GM10847 (cell line): Measurements from ENCODE around the gene GLYR1.

Experiments
- POLR2A ChIP-seq: IDR thresholded peaks from 2 replicates; pipeline ENCODE4 v1.6.1; 2011; ENCODE audit not compliant: insufficient read length; ENCODE audit errors: extremely low read depth

GLYR1 gene

DNA sequence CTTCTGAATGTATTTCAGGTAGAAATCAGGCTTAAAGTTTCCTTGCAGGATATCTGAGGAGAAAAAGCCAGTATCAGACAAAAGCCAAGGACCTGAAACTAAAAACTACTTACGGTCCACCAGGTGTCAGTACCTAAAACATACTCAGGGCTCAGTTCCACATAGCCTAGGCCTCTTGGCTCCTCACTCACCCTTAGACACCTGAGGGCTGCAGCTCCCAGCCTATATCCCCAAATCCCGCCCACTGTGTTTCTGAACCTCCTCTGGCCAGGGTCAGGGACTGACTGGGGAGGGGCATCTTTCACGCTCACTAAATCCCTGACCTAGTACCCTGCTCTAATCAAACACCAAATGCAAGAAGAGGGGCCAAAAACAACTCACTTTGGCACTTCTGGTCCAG, 35.8 kb downstream of the GLYR1 start:
- no peak for TF ChIP-seq POLR2A

GRCh38 chr16:4806280-4806679, 40.8 kb downstream of the GLYR1 start:
- TF ChIP-seq POLR2A, result no peak

DNA sequence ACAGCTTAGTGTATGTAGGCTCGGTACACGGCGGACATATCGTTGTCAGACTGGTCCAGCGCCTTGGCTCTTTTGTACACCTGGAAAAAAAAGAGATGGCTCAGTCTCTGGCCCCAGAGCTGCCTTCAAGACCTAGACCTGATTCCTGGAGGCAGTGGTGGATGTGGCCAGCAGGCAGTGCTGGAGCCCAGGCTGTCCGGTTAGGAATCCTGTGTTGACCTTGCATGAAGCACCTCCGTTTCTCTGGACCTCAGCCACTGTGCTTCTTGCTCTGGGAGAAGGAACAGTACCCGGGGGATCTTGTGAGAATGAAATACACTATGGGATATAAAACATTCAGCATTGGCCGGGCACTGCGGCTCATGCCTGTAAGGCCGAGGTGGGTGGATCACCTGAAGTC, 41.9 kb downstream of the GLYR1 start:
- no peak for TF ChIP-seq POLR2A

DNA sequence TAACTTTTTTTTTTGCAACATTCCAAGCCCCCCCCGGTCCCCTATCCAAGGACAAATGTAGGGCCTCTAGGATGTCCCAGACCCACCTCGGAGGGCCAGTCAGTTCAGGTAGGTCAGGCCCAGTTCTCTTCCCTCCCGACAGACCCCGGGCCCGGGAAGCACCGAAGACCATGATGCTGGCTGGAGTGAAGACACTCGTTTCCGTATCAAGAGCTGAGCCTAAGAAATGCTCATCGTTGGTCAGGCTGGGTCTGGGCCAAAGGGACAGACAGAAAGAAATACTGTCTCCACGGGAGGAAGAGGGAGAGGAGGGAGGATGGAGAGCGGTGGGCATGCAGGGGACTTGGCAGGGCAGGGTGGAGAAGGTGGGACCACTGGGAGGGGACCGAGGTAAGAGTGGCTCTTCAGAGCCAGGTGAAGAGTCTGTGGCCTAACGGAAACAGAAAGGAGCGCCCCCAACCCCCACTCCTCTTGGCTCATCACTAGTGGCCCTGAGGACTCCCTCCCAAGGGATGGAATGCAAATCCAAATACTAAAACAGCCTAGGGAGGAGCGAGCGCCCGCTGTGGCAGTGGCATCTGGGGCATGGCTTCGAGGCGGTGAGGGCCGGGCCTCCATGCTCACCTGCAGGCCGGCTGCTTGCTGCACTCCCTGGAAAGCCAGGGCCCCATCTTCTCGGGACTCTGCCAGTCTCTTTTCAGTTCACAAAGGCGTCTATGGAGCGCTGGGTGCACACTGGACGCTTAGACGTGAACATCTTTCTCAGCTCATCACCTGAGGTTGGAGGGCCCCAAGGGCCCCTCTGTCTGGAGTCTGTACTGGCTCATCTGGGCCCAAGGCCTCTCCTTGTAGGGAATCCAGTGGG, 43.0 kb downstream of the GLYR1 start:
- TF ChIP-seq POLR2A, result no peak

DNA sequence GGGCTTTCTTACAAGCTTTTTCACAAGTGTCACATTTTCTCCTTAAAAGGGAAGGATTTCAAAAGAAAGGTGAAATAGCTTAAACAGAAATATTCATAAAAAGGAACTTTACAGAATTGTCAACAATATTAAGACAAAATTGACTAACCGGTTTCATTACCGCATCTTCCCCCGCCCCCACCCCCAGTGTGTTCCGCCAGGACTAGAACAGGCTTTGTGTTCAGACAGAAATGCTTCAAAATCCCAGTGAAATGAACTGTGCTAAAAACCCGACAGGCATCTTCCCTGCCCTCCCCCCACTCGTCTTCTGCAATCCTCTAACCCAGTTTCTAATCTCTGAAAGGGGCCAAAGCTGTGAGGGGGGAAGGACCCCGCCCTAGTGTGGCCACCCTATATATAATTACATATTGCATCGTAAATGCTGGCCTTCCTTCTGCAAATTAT, 43.7 kb downstream of the GLYR1 start:
- no peak for TF ChIP-seq POLR2A

- peak; percentile 6 for TF ChIP-seq POLR2A
Measured at GRCh38 chr16:4802659-4803287, 44.3 kb downstream of the GLYR1 start.

DNA sequence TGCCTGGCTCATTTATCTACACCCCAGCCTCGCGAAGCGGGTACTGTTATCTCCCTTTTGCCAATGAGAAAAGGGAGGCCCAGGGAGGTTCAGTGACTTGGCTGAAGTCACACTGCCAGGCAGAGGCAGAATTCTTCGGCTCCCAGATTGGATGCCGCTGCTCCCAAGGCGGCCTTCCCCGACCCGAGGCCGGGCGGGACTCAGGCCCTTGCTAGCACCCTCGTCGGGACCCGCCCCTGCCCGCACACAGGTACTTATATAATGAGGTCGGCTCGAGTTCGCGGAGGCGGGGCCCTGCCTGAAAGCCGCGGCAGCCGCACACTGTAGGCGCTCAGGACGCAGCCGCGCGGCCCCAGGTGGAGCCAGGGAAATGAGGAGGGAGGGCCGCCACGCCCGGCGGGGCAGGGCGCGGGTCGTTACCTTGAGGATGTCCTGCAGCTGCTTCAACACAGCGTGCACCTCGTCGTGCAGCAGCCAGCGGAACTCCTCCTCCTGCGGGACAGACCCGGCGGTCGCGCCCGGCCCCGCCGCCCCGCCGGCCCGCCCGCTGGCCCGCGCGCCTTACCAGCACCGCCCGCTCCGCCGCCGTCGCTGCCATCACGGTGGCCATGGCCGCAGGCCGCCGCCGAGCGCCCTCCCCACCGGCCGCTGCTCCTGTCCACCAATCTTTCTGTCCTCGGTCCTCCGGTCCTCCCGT, 45.0 kb downstream of the GLYR1 start, which contains the start of gene ROGDI:
TSS of gene ROGDI (minus strand) at position 672 of the 697 bp plus-strand sequence. CDS start at position 610, 62 bp downstream.
- no peak for TF ChIP-seq POLR2A

DNA sequence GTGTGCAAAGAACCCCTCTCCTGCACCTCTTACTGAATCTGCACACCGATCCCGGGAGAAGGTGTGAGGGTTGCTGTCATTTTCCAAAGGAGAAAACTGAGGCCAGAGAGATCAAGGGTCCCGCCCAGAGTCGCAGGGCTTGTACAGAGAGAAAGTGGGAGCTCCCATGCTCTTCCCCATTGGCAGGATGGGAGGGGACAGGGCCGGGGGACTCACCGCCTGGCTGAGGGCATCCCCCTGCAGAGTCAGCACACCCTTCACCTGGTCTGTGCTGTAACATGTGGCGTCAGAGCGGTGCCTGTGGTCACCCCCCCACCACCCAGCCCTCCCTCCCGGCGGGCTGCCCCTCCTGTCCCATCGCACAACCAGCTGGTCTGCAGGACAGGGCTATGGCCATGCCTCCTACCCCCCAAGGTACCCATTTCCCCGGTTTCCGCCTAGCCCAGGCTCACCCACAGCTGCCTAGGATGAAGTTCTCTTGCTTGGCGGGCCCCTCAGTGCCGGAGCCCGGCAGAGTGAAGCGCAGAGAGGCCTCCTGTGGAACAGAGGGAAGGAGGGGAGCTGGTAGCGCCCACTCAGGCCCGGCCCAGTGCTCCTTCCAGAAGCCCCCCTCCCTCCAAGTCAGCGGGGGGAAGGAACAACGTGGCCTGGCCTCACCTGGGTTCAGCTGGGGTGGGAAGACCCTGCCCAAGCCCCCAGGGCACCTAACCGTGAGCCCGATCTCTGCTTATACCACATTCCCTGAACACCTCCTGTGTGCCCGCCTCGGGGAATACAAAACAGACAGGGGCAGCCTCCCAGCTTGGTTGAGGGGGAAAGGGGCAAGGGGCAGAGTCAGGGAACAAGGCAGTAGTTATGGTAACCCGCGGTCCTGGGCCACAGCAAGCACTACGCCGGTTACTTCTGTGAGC, 45.8 kb downstream of the GLYR1 start:
- no peak for TF ChIP-seq POLR2A

DNA sequence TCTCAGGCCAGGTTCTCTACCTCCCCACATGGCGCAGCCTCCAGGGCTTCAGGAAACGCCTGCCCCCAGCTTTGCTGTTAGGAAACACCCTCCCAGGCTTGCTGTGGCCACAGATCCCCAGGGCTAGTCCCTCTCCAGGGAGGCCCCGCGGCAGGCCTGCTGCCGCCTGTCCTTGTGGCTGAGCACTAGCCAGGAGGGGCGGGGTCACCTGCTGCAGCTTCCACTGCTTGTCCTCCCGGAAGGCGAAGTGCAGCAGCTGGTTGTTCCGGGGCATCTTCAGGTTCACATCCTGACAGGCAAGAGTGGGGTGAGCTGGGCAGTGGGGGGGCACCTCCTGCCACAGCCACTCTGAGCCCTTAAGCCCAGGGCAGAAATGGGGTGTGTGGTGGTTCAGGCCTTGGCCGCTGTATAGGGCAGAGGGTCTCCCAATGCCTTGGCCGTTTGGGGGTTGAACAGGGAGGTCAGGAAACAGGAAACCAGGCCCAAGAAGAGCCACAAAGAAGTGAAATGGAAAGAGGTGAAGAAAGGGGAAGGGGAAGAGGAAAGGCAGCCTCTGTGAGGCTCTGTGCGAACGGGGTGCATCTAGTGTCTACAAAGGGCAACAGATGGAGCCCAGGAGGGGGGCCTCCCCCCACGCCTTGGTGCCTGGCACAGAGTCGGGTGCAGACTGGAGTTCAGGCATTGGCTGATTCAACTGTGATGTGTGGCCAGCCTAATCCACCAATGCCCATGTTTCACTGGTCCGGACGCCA, 46.6 kb downstream of the GLYR1 start:
- peak; percentile 33 for TF ChIP-seq POLR2A

DNA sequence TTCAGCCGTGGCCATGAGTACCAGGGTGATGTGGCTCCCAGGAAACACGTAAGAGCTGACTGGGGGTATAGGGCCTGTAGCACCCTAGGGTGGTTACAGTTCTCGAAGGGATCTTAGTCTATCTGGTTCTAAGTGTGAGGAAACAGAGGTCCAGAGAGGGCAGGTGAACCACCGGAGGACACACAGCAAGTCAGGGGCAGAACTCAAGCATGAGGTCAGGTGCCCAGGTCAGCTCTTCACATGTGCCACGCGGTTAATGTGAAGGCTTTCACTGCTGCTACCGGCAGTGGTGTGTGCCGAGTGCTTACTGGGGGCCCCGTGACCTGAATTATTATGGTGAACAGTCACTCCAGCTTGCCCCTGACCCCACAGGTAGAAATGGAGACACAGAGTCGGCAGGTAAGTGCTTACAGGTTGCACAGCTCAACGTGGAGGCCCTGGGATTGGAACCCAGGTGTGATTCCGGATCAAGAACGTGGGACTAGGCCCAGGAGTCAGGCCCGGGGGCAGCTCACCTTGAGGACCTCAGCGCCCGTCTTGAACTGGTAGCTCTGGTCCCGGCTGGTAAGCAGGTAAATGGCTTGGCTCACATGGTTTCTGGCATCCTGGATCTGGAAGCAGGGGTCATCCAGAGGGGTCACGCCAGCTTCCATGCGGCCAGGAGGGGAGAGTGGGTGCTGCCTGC, 47.8 kb downstream of the GLYR1 start:
- TF ChIP-seq POLR2A, result no peak

DNA sequence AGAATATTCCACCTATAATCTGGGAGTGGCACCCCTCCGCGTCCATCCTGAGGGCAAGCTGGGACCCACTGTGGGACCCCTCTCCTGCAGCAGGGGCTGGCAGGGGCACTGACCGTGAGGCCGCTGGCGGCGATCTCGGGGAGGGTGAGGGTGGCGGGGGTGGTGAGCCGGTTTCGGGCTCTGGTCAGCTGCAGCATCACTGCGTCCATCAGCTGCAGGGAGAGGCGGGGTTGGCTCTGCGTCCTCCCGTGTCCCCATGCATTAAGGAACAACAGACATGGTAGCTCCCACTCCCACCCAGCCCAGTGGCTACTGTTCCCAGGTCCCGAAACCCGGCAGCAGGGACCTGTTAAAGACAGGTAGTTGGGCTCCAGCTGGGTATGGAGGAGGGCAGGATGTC, 48.6 kb downstream of the GLYR1 start:
- TF ChIP-seq POLR2A, result no peak

DNA sequence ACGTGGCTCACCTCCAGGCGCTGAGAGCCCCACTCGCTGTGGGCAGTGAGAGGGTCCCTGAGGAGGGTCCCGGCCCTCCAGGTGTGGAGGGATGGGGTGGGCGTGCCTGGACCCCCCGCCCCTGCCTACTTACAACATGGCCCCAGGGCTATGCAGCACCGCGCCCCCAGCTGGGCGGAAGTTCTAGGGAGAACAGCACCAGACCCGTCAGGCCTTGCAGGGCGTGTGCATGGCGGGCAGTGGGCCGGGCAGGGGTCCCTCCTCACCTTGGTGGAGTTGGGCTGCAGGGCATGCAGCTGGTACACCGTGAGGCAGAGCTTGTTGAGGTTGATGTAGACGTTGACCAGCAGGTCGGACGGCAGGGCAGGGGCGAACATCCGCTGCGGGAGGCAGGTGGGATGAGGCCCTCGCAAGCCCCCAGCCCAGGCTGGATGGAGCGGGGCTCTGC, 49.3 kb downstream of the GLYR1 start:
- TF ChIP-seq POLR2A, result no peak

DNA sequence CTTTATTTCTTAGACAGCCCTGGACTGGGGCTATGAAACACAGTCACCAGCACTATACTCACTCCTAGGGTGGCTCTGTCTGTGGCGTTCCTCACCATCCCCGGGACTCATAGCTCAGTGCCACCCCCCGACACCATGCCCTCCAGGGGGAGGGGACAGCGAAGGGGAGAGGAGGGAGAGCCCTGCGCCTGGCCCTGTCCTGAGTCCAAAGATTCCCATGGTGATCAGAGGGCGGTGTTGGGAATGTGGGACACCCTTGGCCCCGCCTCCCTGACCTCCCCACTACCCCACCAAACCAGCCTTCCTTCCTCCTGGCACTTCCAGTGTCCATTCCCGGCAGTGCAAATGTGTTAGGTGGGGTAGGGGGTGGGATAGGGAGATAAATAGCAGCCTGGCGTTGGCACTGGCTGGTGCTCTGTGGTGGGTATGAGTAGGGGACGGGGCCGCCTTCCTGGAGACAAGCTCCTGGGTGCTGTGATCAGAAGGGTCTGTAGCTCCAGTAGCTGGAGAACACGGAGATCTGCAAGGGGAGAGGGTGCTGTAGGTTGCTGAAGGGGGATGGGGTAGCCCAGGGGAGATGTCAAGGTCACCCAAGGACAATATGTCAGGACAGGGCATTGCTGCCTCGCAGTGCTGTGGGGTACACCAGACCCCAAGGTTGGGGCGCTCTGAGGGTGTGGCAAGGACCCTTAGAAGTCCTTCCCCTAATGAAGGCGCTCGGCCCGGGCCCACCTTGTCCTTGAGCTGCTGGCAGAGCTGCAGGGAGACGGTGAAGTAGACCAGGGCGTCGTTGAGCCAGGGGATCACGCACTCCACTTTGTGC, 49.9 kb downstream of the GLYR1 start:
- TF ChIP-seq POLR2A, result no peak
